DMS 273 treated with DMSO at 0.1 percent for 48 hours (cell line): ENCODE data around the gene WDR82.
A peak's percentile ranks its signal among the peaks of the same experiment; 100 is the strongest.

Experiments
- DNase-seq: peaks from one replicate; lab custom pipeline; 2025; lab: John Stamatoyannopoulos, UW

WDR82 gene, protein sequence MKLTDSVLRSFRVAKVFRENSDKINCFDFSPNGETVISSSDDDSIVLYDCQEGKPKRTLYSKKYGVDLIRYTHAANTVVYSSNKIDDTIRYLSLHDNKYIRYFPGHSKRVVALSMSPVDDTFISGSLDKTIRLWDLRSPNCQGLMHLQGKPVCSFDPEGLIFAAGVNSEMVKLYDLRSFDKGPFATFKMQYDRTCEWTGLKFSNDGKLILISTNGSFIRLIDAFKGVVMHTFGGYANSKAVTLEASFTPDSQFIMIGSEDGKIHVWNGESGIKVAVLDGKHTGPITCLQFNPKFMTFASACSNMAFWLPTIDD

DNA sequence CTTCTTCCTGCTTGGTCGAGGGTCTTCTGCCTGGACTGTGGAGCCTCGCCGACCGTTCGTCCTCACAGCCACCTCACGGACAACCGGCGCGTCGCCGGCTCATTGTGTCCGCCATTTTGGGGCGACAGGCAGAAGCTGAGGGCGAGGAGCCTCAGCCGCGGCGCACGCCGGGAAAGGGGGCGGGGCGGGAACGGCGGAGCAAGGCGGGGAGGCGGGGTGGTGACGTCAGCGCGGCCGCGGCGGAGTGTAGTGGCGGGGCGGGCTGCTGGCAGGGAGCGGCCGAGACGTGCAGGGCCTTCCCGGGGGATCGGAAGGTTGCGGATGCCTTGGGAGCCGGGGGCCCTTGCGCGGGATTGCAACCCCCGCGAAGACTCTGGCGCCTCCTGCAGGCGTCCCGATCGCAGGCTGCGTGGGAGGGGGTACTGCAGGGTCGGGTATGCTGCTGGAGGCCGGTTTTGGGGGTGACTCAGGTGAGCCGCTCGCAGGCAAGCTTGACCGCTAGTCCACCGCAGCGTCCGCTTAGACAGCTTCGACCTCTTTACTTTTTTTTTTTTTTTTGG lies at the start of gene WDR82:
TSS of gene WDR82 (minus strand) at position 140 of the 560 bp plus-strand sequence. CDS start 288 bp downstream, outside the sequence.
- DNase-seq: peak; percentile 76

DNA sequence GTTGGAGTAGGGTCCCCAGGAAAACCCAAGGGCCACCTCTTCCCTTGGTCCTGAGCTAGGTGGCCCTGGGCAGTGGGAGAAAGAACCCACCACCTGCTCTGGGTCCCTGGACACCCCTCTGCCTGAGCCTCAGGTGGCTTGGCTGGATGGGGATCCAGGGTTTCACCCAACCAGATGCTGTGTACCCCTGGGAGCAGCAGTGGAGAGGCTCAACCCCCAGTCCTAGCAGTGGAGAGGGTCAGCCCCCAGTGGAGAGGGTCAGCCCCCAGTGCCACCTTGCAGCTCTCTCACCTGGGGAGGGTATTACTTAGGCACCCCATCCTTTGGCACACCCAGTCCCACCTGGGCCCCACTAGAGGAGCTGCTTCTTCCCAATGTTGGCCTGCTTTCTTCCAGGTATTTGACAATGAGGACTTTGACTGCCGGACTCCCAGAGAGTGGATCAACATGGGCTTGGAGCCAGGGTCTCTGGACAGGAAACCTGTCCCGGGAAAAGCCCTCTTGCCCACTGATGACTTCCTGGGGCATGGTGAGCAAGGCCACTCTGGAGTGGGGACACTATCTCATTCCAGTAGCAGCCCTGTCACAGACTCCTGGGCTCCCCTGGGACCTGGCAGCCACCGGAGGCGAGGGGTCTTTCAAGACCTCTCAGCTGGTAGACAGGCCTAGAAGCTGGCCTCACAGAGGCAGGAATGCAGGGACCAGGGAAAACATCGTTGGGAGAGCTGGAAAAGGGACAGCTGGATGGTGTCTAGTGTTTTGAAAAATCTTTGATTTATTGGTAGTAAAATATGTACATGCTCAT lies 49.2 kb upstream of the WDR82 start:
- DNase-seq: no peak

DNA sequence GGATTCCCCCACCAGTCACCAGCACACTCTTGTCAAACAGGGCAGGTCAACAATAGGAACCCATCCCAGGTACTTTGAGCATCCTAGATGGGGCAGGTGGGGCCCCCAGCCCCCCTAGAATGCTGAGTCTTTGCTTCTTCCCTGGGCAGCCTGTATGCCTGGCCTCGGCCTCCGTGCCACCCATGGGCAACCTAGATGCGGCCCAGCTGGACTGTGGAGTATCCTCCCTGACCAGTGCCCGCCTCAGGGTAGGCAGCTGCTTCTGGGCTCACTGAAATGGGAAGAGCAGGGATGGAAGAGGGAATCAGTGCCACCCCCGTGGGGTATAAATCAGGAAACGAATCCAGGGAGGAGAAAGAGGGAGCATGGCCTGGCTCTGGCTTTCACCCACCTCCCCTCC lies 48.5 kb upstream of the WDR82 start:
- no peak for DNase-seq

DNA sequence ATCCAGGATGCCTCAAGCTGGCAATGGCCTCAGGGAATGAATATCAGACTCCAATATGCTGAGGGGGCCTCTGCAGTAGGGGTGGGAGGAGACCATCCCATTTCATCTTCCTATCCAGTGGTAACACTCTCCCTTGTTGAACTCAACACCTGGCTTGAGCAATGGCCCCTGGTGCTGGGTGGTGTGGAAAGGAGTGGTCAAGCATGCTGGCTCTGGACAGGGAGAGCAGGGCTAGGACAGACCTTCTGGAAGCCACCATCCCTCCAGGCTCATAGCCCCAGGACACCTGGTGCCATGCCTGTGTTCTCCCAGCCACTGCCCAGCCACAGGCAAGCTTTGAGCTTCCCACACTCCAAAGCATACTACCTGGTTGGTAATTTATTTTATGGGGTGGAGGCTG lies 47.2 kb upstream of the WDR82 start:
- DNase-seq: no peak

DNA sequence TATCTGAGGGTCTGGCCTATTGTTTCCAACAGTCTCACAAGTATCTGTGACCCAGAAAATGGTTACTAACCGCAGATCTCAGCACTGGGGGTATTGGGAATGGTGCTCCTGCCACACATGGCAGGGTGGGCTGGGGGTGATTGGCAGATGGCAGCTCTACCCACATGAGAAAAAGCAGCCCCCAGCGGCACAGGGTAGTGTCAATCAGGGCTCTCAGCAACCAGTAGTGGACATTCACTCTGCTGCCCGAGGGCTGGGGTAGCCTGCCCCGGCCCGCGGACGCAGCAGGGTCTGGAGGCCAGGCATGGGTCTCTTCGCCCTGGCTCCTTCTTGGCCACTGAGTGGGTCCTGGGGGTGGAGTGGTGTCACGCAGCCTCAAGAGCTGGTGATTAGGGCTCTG lies 46.2 kb upstream of the WDR82 start:
- no peak for DNase-seq

DNA sequence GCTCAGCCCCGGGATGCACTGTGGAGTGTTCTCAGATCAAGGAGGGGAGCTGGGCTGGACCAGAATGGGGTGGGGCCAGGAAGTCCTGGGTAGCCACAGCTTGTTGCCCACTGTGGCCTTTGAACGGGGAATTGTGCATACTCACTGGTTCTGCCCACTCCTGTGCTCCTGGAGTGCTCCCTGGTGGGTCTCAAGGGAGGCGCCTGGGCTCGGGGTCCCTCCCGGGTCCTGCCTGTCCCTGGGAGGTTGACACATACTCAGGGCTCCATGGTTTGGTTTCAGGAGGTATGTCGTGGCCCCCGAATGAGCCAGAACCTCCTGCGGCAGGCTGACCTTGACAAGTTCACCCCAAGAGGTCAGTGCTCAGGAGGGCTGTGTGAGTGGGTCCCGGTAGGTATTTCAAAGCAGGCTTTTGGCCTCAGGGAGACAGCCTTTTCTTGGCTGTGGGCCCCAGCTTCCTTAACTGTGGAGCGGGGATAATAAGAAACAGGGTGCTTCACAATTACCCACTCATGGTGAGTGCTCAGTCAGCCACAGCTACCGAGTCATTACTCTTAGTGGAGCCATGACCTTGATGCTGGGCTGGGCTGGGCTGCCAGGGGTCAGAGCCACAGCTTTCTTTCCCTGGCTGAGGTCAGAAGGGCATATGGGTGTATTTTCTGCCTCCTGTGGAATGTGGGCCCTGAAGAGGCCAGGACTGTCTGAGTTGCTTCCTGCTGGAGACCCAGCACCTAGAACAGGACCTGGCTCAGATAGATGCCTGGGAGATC lies 45.3 kb upstream of the WDR82 start:
- DNase-seq: no peak

DNA sequence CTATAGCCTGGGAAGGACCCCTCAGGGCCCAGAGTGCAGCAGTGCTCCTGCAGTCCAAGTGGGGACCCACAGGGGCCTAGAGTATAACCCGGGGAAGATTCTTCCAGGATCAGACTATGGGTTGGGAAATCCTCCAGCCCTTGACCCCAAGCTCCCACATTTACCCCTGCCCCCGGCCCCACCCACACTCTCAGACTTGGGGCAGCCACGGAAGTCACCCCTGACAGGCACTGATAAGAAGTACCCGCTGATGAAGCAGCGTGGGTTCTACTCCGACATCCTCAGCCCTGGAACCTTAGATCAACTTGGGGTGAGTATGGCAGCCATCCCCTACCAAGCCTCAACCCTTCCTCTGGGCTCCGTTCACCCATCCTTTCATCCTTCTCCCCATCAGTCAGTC lies 44.0 kb upstream of the WDR82 start:
- no peak for DNase-seq

DNA sequence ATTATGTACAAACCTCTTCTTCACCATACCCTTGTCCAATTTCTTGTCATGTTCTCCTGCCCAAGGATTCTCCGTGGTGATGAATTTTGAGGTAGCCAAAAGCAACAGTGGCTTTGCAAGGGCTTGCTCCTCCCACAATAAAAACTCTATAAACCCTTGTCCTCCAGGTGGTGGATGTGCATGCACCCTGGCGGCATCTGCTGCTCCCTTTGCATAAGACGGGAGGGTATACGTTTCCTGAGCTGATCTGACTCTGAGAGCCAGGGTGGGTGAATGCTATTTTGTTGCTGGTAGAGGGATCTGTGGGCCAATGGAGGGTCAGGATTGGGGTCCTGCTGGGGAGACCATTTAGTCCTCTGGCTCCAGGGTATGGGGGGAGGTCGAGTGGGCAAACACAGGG lies 43.0 kb upstream of the WDR82 start:
- no peak for DNase-seq

DNA sequence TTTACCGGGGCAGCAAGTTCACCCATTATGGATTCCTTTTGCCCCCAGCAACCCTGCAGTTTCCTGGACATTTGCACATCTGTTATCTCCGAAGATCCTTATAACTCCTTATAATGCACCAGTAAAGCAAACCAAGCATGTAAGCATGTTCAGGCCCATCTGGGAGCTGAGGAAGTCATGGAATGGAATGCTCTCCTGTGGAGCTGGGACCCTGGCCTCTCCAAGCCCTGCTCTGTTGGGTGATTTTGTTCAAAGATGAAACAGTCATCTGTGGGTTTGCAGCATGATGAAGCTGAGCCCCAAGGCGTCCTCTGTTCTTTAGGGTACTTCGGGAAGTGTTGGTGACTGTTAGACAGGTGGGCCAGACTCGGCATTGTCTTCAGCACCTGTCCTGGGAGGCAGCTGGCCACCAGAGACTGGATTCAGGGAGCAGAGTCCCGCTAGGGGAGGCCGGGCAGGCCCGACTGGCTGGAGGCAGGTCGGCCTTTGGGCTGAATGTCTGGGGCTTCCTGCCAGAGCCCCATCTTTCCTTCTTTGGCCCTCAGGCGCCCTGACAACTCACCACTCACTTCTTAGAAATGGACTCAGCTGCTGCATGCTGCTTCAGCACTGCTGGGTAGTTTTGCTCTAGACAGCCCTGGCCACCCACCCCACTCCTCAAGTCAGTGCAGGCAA lies 41.6 kb upstream of the WDR82 start:
- DNase-seq: no peak

DNA sequence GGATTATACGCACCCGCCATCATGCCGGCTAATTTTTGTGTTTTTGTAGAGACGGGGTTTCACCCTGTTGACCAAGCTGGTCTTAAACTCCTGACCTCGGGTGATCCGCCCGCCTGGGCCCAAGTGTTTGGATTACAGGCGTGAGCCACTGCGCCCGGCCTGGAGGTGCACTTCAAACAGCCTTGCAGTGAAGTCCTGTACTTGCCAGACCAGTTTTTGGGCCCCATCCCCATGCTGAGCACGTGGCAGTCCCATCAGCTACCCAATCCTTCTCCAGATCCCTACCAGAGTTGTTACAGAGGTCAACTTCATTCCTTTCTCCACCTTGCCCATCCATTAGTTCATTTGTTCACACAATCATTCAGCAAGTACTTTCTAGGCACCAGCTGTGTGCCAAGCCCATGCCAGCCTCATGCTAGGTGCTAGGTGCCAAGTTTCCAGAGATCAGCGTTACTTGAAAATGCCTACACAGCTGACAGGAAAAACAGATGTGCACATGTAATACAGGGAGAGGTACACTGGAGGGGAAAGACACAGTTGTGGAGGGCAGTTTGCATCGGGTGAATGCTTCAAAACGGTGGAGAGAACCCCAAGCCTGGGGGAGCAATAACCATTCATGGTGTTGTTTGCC lies 39.9 kb upstream of the WDR82 start:
- no peak for DNase-seq

DNA sequence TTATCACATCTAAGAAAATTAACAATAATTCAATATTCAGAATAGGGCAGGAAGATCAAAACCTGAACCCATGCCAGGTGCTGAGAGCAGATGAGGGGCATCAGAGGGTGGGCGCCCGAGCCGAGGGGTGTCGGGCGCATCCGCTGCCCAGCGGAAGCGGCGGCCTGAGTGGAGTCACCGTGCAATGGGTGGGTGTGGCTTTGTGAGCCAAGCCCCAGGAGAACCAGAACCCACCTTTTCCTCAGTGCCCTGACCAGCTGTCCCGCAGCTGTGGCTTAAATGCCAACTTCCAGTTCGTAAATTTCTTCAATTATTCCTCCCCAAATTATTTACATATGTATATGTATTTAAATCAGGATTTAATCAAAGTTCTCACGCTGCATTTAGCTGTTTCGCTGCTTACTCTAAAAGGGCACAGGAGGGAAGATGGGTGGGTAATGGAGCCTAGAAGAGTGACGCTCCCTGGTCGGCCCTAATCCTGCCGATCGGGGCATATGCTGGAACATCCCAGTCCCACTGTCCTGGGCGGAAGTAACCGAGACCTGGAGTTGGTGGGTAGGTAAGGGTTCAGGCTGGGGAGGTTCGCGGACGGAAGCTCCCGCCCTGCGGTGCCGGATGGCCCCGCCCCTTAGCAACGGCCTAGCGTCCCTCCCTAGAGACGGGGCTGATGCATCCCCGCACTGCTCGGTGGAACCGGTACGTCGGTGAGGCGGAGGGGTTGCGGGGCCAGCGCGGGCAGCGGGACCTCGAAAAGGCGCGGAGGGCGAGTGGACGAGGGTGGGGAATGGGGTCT lies 39.0 kb upstream of the WDR82 start:
- no peak for DNase-seq

DNA sequence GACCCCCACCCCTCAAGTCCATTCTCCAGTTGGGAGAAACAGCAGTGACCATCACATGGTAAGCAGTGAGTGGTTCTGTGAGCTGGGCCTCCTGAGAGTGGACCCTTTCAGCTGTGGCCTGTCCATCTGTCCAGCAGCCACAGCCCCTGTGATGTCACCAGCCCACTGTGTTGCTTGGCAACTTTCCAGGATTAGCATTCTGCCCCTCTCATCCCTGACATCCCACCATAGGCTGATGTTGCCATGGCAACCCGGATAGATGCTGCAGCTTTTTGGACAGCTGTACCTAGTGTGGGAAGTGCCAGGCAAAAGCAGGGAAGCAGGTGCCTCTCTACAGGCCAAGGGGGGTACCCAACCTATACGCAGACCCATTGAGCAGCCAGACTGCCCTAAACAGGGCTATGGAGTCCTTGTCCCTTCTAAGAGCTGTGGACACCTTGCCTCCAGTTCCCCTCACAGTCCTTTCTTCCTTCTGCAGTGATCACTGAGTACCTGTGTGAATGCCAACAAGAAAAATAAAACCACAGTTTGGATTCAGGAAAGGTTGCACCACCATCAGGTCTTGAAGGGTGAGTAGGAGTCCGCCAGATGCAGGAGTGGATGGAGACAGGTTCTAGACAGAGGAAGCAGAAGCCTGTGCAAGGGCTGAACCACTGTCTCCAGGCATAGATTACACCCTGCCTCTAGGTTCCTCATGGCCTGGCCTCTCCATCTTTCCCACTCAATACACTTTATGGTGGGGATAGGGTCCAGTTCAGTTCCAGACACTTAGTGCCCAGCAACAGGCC lies 37.7 kb upstream of the WDR82 start, which contains the start of gene DNAH1:
TSS of gene DNAH1 (plus strand) at position 343 of the 788 bp plus-strand sequence. CDS start 6,124 bp downstream, outside the sequence.
- no peak for DNase-seq

DNA sequence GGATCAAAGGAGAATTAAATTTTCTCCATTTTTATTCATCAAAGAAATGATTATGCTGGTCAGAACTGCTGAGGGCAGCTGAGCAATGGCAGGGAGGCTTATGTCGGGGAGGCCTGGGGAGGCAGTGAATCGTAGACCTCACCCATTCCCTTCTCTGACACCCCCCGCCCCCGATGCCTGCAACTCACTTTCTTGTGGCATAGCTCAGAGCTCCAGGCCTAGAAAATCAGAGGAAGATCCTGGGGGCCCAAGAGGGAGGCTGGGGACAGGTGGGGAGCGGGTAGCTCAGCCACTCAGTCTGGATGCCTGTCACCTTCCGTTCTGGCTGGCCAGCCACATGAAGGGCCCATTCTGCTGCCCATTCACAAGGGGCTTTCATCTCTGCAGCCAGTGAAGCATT lies 36.6 kb upstream of the WDR82 start:
- DNase-seq: no peak

DNA sequence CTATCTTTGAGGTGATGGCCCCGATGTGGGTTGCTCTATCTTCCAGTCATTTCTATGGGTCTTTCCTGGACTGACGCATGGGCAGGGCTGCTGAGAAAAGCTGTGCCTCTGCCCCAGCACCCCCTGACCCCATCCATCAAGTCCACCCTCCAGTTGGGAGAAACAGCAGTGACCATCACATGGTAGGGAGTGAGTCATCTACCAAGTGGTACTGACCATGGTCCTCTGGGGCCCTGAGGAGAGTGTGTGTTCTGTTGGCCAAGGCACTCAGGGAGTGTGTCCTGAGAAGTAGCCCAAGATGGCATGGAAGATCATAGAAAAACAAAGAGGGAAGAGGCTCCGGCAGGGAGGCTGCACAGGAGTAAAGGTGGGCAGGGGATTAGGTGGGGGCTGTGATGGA lies 36.0 kb upstream of the WDR82 start:
- DNase-seq: no peak

DNA sequence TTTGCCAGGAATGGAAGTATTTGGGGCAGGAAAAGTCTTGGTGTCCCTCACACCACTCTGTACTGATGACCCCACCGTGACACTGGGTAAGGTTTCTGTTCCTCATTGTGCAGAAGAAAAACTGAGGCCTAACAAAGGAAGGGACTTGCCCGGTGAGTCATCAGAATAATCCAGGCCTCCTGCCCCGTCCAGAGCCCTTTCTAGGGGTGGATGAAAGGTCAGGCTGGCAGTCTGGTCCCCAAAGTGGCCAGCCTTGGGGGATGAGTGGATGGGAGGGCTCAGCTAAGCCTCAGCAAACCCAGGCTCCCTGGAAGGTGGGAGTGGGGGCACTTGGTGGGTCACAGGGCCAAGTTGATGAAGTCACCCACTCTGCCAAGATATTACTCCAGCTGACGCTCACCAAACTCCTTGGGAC lies 35.3 kb upstream of the WDR82 start:
- no peak for DNase-seq

DNA sequence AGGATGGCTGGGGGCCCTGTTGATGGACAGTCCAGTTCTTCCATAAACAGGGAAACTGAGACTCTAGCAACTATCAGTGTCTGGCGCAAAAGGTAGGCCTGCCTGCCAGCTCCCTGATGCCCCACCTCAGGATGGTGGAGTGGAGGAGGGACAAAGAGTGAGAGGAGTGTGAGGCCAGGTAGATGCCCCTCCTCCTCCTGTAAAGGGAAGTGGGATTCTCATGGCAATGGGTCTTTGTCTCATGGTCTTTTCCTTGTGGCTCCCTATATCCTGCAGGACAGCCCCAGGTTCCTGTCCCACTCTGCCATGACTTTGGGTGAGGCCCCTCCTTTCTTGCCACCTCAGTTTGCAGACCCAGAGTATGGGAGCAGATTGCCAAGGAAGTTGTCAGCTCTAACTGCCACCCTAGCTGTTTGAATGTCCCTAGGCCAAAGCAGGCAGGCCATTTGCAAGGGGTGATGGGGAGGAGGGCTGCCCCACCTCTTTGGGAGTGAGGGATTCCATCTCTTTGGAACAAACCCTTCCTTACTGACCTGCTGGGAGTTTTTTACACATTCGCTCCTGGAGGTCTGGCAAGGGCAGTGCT lies 34.8 kb upstream of the WDR82 start:
- no peak for DNase-seq

DNA sequence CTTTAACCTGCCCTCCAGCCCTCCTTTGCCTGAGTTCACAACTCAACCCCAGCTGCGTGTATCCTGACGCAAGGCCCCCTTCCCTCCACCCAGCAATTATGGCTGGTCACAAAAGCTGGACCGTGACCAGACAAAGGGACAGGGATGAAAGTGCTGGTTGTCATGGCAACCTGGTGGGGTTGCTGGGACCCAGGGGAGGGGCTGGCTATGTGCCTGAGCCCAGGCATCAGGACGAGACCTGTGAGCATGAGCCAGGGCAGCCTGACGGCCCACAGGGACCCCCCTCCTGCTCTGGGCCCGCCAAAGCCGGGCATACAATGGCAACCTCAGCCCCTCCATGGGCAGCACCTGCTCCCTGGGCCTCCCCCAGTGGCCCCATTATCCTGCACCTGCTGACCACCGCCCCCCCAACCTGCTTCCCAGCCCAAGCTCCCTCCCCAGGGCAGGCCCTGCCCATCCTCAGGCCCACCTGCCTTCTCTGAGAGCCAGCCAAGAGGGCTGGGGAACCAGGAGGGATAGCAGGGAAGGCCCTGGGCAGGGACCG lies 33.2 kb upstream of the WDR82 start:
- no peak for DNase-seq

DNA sequence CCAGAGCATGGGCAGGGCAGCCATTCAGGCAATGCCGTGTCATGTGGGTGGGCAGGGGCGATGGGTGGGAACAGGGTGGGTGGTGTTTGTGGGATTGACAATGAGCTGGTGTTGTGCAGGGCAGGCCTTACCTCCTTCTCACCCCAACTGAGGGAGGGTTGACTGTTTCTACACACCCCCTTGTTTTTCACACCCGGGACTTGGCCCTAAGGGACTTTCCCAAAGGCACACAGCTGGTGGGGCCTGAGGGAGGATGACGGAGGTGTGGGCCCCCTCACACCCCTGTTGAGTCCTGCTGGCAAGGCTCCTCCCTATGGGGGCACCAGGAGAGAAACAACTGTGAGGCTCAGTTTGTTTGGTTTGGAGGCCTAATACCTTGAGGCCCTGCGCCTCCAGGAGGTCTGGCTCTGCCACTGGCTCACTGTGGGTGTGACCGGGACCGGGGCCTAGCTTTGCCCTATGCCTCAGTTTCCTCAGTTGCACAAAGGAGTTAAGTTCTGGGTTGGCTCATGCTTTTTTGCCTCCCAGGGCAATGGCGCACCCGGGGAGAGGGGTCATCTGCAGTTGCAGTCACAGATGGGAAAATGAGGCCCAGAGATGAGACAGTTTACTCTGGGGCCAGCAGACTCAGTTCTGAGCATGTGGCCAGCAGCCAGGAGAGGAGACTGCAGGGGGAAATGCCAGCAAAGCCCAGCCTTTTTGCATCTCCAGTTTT lies 32.6 kb upstream of the WDR82 start:
- DNase-seq: no peak
